Epithelial cell of prostate (primary cell): Measurements from ENCODE around the gene ATP6V1G3.
"Not testable (repeated sequence)": the region's sequence is repeated elsewhere in the genome, so short reads cannot be mapped to it uniquely, and the experiment has no call there.

Experiments
- DNase-seq: peaks from one replicate; pipeline ENCODE4 v3.0.0-alpha.2; 2011; ENCODE audit warnings: low read depth, low spot score
- H3K27ac ChIP-seq: fragments of 450-650 bp; 2 replicates; pipeline ENCODE4 v1.5.1; 2017; ENCODE audit warnings: mild to moderate bottlenecking

ATP6V1G3 gene

DNA sequence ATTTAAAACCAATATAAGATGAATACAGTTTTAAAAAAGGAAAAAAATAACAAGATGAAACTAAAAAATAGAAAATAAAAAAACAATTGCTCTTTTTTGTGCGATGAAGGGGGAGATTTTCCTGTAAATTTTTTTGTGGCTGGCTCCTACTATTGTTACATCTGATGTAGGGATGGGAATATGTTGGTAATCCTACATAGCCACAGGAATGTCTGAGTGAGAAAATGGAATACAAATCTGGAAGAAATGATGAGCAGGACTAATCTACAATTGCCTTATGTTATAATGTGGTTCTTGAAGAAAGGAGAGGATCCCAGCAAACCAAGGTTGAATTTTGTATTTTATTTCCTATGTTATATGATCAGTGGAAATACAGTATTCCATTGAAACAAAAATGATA, 40.9 kb downstream of the ATP6V1G3 start:
- no peak for DNase-seq

GRCh38 chr1:198498881-198499280, 41.6 kb downstream of the ATP6V1G3 start:
- H3K27ac ChIP-seq: no peak overlapping the region
- no peak for DNase-seq

More for the DNA sequence above, 40.9 kb downstream of the ATP6V1G3 start:
- H3K27ac ChIP-seq: no peak overlapping the region

- no peak overlapping the region for H3K27ac ChIP-seq
- no peak for DNase-seq
Observed at GRCh38 chr1:198498103-198498385, 42.4 kb downstream of the ATP6V1G3 start.

GRCh38 chr1:198497326-198498102, 43.0 kb downstream of the ATP6V1G3 start:
- H3K27ac ChIP-seq: no peak overlapping the region
- no peak for DNase-seq

GRCh38 chr1:198496216-198497143, 44.0 kb downstream of the ATP6V1G3 start:
- no peak for DNase-seq
- H3K27ac ChIP-seq: peak overlapping the region; percentile 23

- no peak for DNase-seq
Observed at GRCh38 chr1:198495631-198496030, 44.8 kb downstream of the ATP6V1G3 start.

DNA sequence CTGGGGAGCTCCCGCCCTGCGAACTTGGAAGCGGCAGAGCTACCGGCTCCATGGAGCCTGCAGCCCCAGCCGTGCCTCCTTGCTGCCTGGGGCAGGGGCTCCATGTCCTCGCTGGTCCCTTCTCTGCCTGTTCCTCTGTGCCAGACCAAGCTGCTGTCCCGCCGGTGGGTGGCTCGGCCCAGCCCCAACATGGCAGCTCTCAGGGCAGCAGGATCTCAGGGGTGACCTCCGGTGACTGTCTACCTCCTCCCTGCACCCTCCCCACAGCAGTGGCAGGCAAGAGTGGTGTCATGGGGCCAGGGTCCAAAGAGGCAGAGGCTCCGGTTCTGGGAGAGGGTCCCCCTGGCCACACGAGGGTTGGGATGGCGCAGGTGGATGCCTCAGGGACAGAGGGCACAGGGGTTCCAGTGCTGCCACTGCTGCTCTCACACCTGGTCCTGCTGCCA, 45.8 kb downstream of the ATP6V1G3 start:
- DNase-seq: no peak

More at GRCh38 chr1:198495631-198496030, 44.8 kb downstream of the ATP6V1G3 start:
- H3K27ac ChIP-seq: no peak overlapping the region

GRCh38 chr1:198494139-198494538, 46.3 kb downstream of the ATP6V1G3 start:
- H3K27ac ChIP-seq: no peak overlapping the region
- DNase-seq: no peak

More for the DNA sequence above, 45.8 kb downstream of the ATP6V1G3 start:
- H3K27ac ChIP-seq: no peak overlapping the region

- DNase-seq: no peak
- H3K27ac ChIP-seq: no peak overlapping the region
Observed at GRCh38 chr1:198493329-198493728, 47.2 kb downstream of the ATP6V1G3 start.

- H3K27ac ChIP-seq: no peak overlapping the region
- DNase-seq: no peak
Observed at GRCh38 chr1:198492872-198493271, 47.6 kb downstream of the ATP6V1G3 start.

DNA sequence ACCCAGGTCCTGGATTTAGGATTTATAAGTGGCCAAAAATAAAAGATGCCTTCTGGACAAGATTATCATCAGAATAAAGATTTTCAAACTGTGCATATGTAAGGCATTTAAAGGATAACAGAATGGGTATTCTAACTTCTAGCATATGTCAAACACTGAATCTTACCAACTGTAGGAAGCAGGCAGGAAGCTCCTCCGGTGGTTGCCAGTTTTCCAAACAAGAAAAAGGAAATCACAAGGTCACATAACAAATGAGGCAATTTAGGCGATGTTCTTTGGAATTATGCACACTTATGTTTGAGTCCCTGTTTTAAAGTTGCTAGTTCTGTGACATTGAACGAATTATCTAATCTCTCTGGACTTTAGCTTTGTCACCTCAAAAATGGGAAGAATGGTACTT, 48.9 kb downstream of the ATP6V1G3 start:
- DNase-seq: no peak
- no peak overlapping the region for H3K27ac ChIP-seq

DNA sequence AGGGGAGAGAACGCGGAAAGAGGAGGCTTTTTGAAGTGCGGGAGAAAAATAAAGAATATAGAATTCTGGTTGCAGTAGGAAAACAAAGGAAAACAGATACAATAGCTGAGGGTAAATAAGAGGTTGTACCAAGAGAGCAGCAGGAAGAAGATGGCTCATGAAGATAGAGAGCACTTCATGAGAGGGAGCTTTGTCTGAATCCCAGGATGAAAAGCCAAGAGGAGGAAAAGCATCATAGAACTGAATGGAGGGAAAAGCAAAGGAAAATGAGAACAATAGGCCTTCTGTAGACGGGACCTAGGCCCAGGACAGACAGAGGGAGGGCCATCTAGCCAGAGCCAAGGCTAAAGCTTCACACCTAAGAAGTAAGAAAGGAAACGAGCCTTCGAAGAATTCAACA, 49.5 kb downstream of the ATP6V1G3 start:
- DNase-seq: no peak

GRCh38 chr1:198490224-198490623, 50.3 kb downstream of the ATP6V1G3 start:
- DNase-seq: no peak
- H3K27ac ChIP-seq: no peak overlapping the region

More for the DNA sequence above, 49.5 kb downstream of the ATP6V1G3 start:
- H3K27ac ChIP-seq: no peak overlapping the region

DNA sequence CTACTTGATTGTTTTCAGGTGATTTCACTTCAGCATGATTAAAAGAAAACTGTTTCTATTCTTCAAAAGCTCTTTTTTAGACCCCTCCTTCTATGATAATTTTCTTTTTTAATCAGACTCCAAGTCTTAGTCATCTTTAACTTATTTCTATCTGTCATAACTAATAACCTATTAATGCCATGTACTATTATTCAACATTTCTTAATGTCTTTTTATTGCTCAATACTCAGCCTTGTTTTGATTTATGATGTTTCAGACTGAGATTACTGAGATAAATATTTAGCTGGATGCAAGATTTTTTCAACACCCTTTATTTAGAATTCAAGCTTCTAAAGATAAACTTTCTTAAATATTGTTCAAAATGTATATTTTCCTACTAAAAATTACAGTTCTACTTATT, 53.6 kb downstream of the ATP6V1G3 start:
- H3K27ac ChIP-seq: no peak overlapping the region
- no peak for DNase-seq

GRCh38 chr1:198483645-198484044, 56.8 kb downstream of the ATP6V1G3 start:
- H3K27ac ChIP-seq: no peak overlapping the region
- no peak for DNase-seq

- H3K27ac ChIP-seq: no peak overlapping the region
- DNase-seq: no peak
Observed at GRCh38 chr1:198483006-198483405, 57.5 kb downstream of the ATP6V1G3 start.

GRCh38 chr1:198481661-198482060, 58.8 kb downstream of the ATP6V1G3 start:
- DNase-seq: no peak
- H3K27ac ChIP-seq: no peak overlapping the region

DNA sequence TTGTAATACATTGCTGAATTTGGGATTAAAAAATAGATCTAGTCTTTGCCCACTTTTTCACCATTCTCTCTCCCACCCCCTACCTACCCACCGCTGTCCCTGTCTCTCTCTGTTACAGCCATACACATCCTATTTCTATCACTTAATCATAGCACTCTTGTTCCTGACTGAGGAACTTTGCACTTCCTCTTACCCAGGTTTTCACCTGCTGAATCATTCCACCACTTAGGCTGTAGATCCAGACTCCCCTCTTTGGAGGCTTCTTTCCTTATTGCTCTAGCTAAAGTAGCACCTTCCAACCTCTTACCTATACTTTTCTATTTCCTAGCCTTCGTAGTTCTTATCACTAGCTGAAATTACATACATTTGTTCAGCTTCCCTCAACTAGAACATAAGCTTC, 59.6 kb downstream of the ATP6V1G3 start:
- DNase-seq: no peak

DNA sequence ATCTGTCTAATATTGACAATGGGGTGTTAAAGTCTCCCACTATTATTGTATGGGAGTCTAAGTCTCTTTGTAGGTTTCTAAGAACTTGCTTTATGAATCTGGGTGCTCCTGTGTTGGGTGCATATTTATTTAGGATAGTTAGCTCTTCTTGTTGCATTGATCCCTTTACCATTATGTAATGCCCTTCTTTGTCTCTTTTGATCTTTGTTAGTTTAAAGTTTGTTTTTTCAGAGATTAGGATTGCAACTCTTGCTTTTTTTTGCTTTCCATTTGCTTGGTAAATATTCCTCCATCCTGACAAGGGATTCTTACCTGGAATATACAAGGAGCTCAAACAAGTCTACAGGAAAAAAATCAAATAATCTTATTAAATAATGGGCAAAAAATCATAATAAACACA, 63.1 kb downstream of the ATP6V1G3 start:
- DNase-seq, H3K27ac ChIP-seq: not testable (repeated sequence)

More for the DNA sequence above, 59.6 kb downstream of the ATP6V1G3 start:
- no peak overlapping the region for H3K27ac ChIP-seq
